Fibroblast of mammary gland (primary cell): ENCODE measurements around the gene TVP23C.

Experiments
- DNase-seq: peaks from one replicate; pipeline ENCODE4 v3.0.0-alpha.2; 2010; ENCODE audit warnings: low read depth
- H3K4me3 ChIP-seq: 2 replicates; pipeline ENCODE4 v1.5.1; 2011; ENCODE audit warnings: low read depth, mild to moderate bottlenecking, low read length, moderate library complexity; ENCODE audit not compliant: control insufficient read depth
- TF ChIP-seq, protein P1 (sequence below): conservative IDR thresholded peaks from 2 replicates; pipeline ENCODE4 v1.5.1; 2011; ENCODE audit warnings: low read depth, low read length, inconsistent platforms; ENCODE audit not compliant: control insufficient read depth, insufficient read depth

TVP23C gene

DNA sequence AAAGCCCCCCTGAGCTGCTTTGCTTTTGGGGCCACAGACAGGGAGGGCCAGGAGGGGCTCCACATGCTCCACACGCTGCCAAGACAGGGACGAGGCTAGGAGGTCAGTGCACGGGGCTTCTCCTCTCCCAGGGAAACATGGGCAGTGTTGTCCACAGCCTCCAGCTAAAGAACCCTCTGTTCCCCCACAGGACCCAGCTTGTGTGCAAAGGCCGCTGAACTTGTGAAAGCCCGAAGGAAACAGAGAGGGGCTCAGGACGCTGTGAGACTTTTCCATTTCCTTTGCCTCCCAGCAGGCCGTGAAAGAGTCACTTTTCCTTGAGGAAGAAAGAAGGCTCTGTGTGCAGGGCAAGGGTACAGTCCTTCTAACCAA is 105.6 kb downstream of the TVP23C start:
- no peak overlapping the region for H3K4me3 ChIP-seq
- TF ChIP-seq, protein P1, sequence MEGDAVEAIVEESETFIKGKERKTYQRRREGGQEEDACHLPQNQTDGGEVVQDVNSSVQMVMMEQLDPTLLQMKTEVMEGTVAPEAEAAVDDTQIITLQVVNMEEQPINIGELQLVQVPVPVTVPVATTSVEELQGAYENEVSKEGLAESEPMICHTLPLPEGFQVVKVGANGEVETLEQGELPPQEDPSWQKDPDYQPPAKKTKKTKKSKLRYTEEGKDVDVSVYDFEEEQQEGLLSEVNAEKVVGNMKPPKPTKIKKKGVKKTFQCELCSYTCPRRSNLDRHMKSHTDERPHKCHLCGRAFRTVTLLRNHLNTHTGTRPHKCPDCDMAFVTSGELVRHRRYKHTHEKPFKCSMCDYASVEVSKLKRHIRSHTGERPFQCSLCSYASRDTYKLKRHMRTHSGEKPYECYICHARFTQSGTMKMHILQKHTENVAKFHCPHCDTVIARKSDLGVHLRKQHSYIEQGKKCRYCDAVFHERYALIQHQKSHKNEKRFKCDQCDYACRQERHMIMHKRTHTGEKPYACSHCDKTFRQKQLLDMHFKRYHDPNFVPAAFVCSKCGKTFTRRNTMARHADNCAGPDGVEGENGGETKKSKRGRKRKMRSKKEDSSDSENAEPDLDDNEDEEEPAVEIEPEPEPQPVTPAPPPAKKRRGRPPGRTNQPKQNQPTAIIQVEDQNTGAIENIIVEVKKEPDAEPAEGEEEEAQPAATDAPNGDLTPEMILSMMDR: no peak
- DNase-seq: no peak

- TF ChIP-seq, protein P1: peak; percentile 60
- peak; percentile 94 for DNase-seq
- no peak overlapping the region for H3K4me3 ChIP-seq
Measured at GRCh38 chr17:15456972-15457722, 106.1 kb downstream of the TVP23C start.

GRCh38 chr17:15456496-15456895 is 106.8 kb downstream of the TVP23C start:
- TF ChIP-seq, protein P1: no peak
- peak; percentile 64 for DNase-seq
- no peak overlapping the region for H3K4me3 ChIP-seq

GRCh38 chr17:15454346-15454745 is 108.9 kb downstream of the TVP23C start:
- no peak overlapping the region for H3K4me3 ChIP-seq
- TF ChIP-seq, protein P1: no peak
- no peak for DNase-seq

DNA sequence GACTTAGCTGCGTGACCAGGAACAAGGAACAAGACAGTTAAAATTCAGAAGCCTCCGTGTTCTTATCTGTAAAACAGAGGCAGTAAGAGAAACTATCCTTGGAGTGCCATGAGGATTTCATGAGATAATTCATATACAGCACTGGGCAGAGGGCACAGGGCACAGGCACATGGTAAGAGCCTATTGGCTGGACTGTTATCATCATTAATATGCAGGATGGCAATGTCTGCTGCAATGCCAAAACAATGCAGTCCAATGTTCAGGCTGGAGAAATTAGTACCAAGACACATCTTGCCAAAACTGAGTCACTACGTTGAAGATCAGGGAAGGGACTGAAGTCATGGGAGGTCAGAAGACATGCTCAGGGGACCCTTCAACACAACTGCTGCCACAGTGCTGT is 109.5 kb downstream of the TVP23C start:
- TF ChIP-seq, protein P1: no peak
- H3K4me3 ChIP-seq: no peak overlapping the region
- no peak for DNase-seq

GRCh38 chr17:15453246-15453645 is 110.0 kb downstream of the TVP23C start:
- H3K4me3 ChIP-seq: no peak overlapping the region
- TF ChIP-seq, protein P1: no peak
- DNase-seq: no peak
